H9 (cell line): Measurements from ENCODE around the gene ITSN1. TPM values are rescaled to one million over a fixed set of nuclear protein-coding genes. Genes with fewer than 3 reads are reported as not detected.
"Not testable (repeated sequence)": the region's sequence is repeated elsewhere in the genome, so short reads cannot be mapped to it uniquely, and the experiment has no call there.

Experiments used
- DNase-seq: peaks from one replicate; pipeline ENCODE4 v3.0.0-alpha.2; 2017
- H2AFZ ChIP-seq: one replicate; pipeline ENCODE4 v1.6.1; 2013; ENCODE audit warnings: mild to moderate bottlenecking, low read length, control low read depth, moderate library complexity
- H2AK5ac ChIP-seq: 2 replicates; pipeline ENCODE4 v1.6.1; 2013; ENCODE audit warnings: low read length, control low read depth, mixed read lengths; ENCODE audit not compliant: insufficient read length
- H2BK120ac ChIP-seq: one replicate; pipeline ENCODE4 v1.6.1; 2013; ENCODE audit warnings: low read depth, mild to moderate bottlenecking, low read length, control low read depth, inconsistent platforms; ENCODE audit not compliant: poor library complexity, severe bottlenecking
- H2BK12ac ChIP-seq: 2 replicates; pipeline ENCODE4 v1.6.1; 2013; ENCODE audit warnings: low read length, control low read depth, mixed read lengths, low read depth; ENCODE audit not compliant: insufficient read length
- H2BK15ac ChIP-seq: 2 replicates; pipeline ENCODE4 v1.6.1; 2013; ENCODE audit warnings: low read depth, low read length, control low read depth
- H2BK20ac ChIP-seq: one replicate; pipeline ENCODE4 v1.6.1; 2013; ENCODE audit warnings: low read depth, mild to moderate bottlenecking, low read length, control low read depth, inconsistent platforms; ENCODE audit not compliant: poor library complexity, severe bottlenecking
- H2BK5ac ChIP-seq: 2 replicates; pipeline ENCODE4 v1.6.1; 2013; ENCODE audit warnings: low read length, control low read depth, mixed read lengths; ENCODE audit not compliant: insufficient read length
- H3K14ac ChIP-seq: 2 replicates; pipeline ENCODE4 v1.6.1; 2013; ENCODE audit warnings: low read length, control low read depth; ENCODE audit not compliant: insufficient read depth
- H3K18ac ChIP-seq: 2 replicates; pipeline ENCODE4 v1.6.1; 2013; ENCODE audit warnings: low read depth, mild to moderate bottlenecking, mixed read lengths, low read length, control low read depth; ENCODE audit not compliant: insufficient read length
- H3K23ac ChIP-seq: 2 replicates; pipeline ENCODE4 v1.6.1; 2013; ENCODE audit warnings: low read length, control low read depth, mixed read lengths, low read depth; ENCODE audit not compliant: insufficient read length
- H3K23me2 ChIP-seq: 2 replicates; pipeline ENCODE4 v1.6.1; 2013; ENCODE audit warnings: low read depth, mild to moderate bottlenecking, mixed read lengths, low read length, control low read depth; ENCODE audit not compliant: insufficient read length, poor library complexity, severe bottlenecking
- H3K27ac ChIP-seq: 2 replicates; pipeline ENCODE4 v1.5.1; 2013; ENCODE audit warnings: low read length, control low read depth, mixed read lengths, low read depth; ENCODE audit not compliant: insufficient read length
- H3K27me3 ChIP-seq: 2 replicates; pipeline ENCODE4 v1.6.1; 2013; ENCODE audit warnings: low read length, control low read depth, inconsistent platforms; ENCODE audit not compliant: insufficient read depth
- H3K4ac ChIP-seq: 2 replicates; pipeline ENCODE4 v1.6.1; 2013; ENCODE audit warnings: low read depth, mild to moderate bottlenecking, control low read depth, inconsistent platforms, low read length, moderate library complexity
- H3K4me1 ChIP-seq: 2 replicates; pipeline ENCODE4 v1.6.1; 2013; ENCODE audit warnings: low read length, control low read depth, inconsistent platforms; ENCODE audit not compliant: insufficient read depth
- H3K4me2 ChIP-seq: 2 replicates; pipeline ENCODE4 v1.6.1; 2013; ENCODE audit warnings: low read length, control low read depth, mixed read lengths; ENCODE audit not compliant: insufficient read length, insufficient read depth
- H3K56ac ChIP-seq: 2 replicates; pipeline ENCODE4 v1.6.1; 2013; ENCODE audit warnings: low read depth, mild to moderate bottlenecking, mixed read lengths, low read length, control low read depth; ENCODE audit not compliant: insufficient read length
- H3K79me1 ChIP-seq: 2 replicates; pipeline ENCODE4 v1.6.1; 2013; ENCODE audit warnings: low read depth, mild to moderate bottlenecking, moderate library complexity, low read length, control low read depth, inconsistent platforms; ENCODE audit not compliant: insufficient read depth, poor library complexity, severe bottlenecking
- H3K79me2 ChIP-seq: 2 replicates; pipeline ENCODE4 v1.6.1; 2013; ENCODE audit warnings: low read length, control low read depth, inconsistent platforms; ENCODE audit not compliant: insufficient read depth
- H3K9ac ChIP-seq: 2 replicates; pipeline ENCODE4 v1.6.1; 2013; ENCODE audit warnings: low read length, control low read depth, mixed read lengths; ENCODE audit not compliant: insufficient read length; ENCODE audit errors: extremely low read depth
- H3K9me3 ChIP-seq: one replicate; pipeline ENCODE4 v1.6.1; 2013; ENCODE audit warnings: low read depth, low read length, inconsistent platforms; ENCODE audit not compliant: control insufficient read depth
- H3T11ph ChIP-seq: one replicate; pipeline ENCODE4 v1.6.1; 2013; ENCODE audit warnings: mild to moderate bottlenecking, low read length, control low read depth, inconsistent platforms
- H4K20me1 ChIP-seq: one replicate; pipeline ENCODE4 v1.6.1; 2013; ENCODE audit not compliant: control insufficient read depth, insufficient read length, insufficient read depth
- H4K5ac ChIP-seq: 2 replicates; pipeline ENCODE4 v1.6.1; 2013; ENCODE audit warnings: low read depth, mild to moderate bottlenecking, mixed read lengths, low read length, control low read depth; ENCODE audit not compliant: insufficient read length
- H4K8ac ChIP-seq: replicated peaks from 2 replicates; pipeline ENCODE4 v1.6.1; 2013; ENCODE audit warnings: low read length, control low read depth, mixed read lengths, low read depth; ENCODE audit not compliant: insufficient read length
- H4K91ac ChIP-seq: 2 replicates; pipeline ENCODE4 v1.6.1; 2013; ENCODE audit warnings: low read depth, mild to moderate bottlenecking, moderate library complexity, mixed read lengths, low read length, control low read depth; ENCODE audit not compliant: insufficient read length
- H3K27ac Mint-ChIP-seq, 3 experiments: 2 replicates in 2 of 3; 3 replicates in 1 of 3; pipeline ENCODE4 v1.8.0; 2020 to 2021; ENCODE audit warnings: mixed read lengths in 3 of 3, mild to moderate bottlenecking in 1 of 3, moderate library complexity in 1 of 3
- H3K27me3 Mint-ChIP-seq: 2 replicates; pipeline ENCODE4 v1.8.0; 2021; ENCODE audit warnings: low read depth, mild to moderate bottlenecking, moderate library complexity, mixed read lengths
- H3K36me3 Mint-ChIP-seq, 3 experiments: 2 replicates in 2 of 3; 3 replicates in 1 of 3; pipeline ENCODE4 v1.8.0; 2020 to 2021; ENCODE audit warnings: low read depth in 3 of 3, mixed read lengths in 3 of 3; ENCODE audit not compliant: insufficient read depth in 1 of 3
- H3K4me1 Mint-ChIP-seq, 2 experiments: 2 replicates each; pipeline ENCODE4 v1.8.0; 2020; ENCODE audit warnings: mixed read lengths in 2 of 2
- H3K4me3 Mint-ChIP-seq, 2 experiments: 2 replicates in 1 of 2; 3 replicates in 1 of 2; pipeline ENCODE4 v1.8.0; 2020 to 2021; ENCODE audit warnings: mild to moderate bottlenecking in 2 of 2, mixed read lengths in 2 of 2, moderate library complexity in 1 of 2
- H3K9me3 Mint-ChIP-seq, 2 experiments: 2 replicates in 1 of 2; 3 replicates in 1 of 2; pipeline ENCODE4 v1.8.0; 2020; ENCODE audit warnings: mild to moderate bottlenecking in 2 of 2, mixed read lengths in 2 of 2, moderate library complexity in 1 of 2
- CTCF ChIP-seq: fragments of 200-600 bp; sonication (generic); conservative IDR thresholded peaks from 3 replicates; pipeline ENCODE4 v1.8.0; 2021; ENCODE audit warnings: antibody characterized with exemption, mild to moderate bottlenecking
- WGBS: extraction: QIAGEN DNeasy Blood & Tissue Kit; methylation state at CpG from one replicate; pipeline ENCODE4 v1.1.7; 2013; ENCODE audit warnings: missing lambda C conversion rate, low lambda C conversion rate, mixed read lengths; ENCODE audit not compliant: insufficient read length; ENCODE audit errors: extremely low coverage; 5-methylcytosine and 5-hydroxymethylcytosine counted together
- total RNA-seq: library from RNA; stranded (reverse); gene quantifications from 2 replicates; pipeline ENCODE4 v1.2.1, GENCODE V29; 2021

The ITSN1 gene
- total RNA-seq, 1 experiment from 2014 or later: 94.2 TPM

DNA sequence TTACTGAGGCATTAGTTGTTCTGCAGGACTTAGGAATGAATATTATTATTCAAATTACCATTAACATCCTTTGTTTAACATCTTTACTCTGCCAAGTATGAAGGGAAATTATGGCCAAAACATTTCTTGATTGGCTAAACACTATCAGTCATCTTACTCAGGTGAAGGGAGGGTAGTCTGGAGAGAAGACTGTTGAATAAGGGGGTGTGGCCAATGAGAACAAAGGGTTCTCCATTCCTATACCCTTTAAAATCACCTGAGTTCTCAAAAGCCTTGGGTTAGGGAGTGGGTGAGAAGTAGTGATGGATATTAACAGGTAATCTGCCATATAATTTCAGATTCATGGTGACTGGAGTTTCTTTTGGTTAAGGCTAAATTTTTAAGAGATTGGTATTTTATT is 20.0 kb upstream of the ITSN1 start:
- Mint-ChIP-seq H3K9me3 (peaks cover 0 to 2% of the 10 kb centered on the region in 2 experiments; a peak in 1 of 5 replicates), H3K27ac (no peak overlapping the region), H3K4me3 (no peak overlapping the region), H3K36me3 (peaks cover 6 to 33% (median 25%) of the 10 kb centered on the region in 3 experiments; a peak in 6 of 7 replicates), H3K27me3 (no peaks in the 10 kb centered on the region; the same call in 1 of the 2 replicates), H3K4me1 (peaks cover 17 to 18% of the 10 kb centered on the region in 2 experiments)
- Histone ChIP-seq H2BK15ac (no peak overlapping the region), H2BK20ac (no peak overlapping the region), H3K9me3 (no peaks in the 10 kb centered on the region), H3K4ac (no peak overlapping the region), H3K4me1 (no peaks in the 10 kb centered on the region), H3K79me1 (no peaks in the 10 kb centered on the region), H3K27me3 (no peaks in the 10 kb centered on the region), H4K20me1 (no peaks in the 10 kb centered on the region), H2BK120ac (no peak overlapping the region), H2BK12ac (no peak overlapping the region), H3K79me2 (no peaks in the 10 kb centered on the region), H3K23me2 (no peaks in the 10 kb centered on the region), H4K91ac (no peak overlapping the region), H4K8ac (no peak overlapping the region), H3K56ac (no peak overlapping the region), H3K14ac (no peak overlapping the region), H2AK5ac (no peak overlapping the region), H3K23ac (no peak overlapping the region), H3K18ac (no peak overlapping the region), H3K9ac (no peak overlapping the region), H2BK5ac (no peak overlapping the region), H4K5ac (no peak overlapping the region), H3K27ac (no peak overlapping the region), H3T11ph (no peak overlapping the region), H3K4me2 (no peak overlapping the region), H2AFZ (no peak overlapping the region)
- TF ChIP-seq CTCF: no peak
- no peak for DNase-seq

DNA sequence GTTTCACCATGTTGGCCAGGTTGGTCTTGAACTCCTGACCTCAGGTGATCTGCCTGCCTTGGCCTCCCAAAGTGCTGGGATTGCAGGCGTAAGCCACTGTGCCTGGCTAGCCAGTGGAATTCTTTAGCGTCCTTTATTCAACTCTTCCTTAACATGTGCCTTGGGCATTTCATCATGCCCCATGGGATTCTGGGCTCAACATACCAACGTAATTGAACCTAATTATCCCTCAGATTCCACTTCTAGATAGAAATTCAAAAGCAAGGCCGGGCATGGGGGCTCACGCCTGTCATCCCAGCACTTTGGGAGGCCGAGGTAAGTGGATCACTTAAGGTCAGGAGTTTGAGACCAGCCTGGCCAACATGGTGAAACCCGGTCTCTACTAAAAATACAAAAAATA is 16.1 kb upstream of the ITSN1 start:
- not testable (repeated sequence) for H3K27ac Mint-ChIP-seq, H3K4me2 ChIP-seq, H4K5ac ChIP-seq, H4K8ac ChIP-seq, H2BK20ac ChIP-seq, H3K27ac ChIP-seq, H3K79me1 ChIP-seq, H3K4ac ChIP-seq, H3K79me2 ChIP-seq, H3K27me3 Mint-ChIP-seq, H3K23ac ChIP-seq, H2BK120ac ChIP-seq, H3K4me3 Mint-ChIP-seq, H3K23me2 ChIP-seq, H3K14ac ChIP-seq, H2AK5ac ChIP-seq, H3K4me1 ChIP-seq, H2BK15ac ChIP-seq, H3K9me3 Mint-ChIP-seq, H4K91ac ChIP-seq, H4K20me1 ChIP-seq, H3T11ph ChIP-seq, H2BK12ac ChIP-seq, DNase-seq, H3K56ac ChIP-seq, H3K9me3 ChIP-seq, H2AFZ ChIP-seq, H3K27me3 ChIP-seq, H3K9ac ChIP-seq, H3K18ac ChIP-seq, H2BK5ac ChIP-seq
- whole genome bisulfite sequencing: no CpG with 5 or more reads among the region's 7 CpGs
- H3K36me3 Mint-ChIP-seq: peaks cover 16 to 34% (median 31%) of the 10 kb centered on the region in 3 experiments
- peaks cover 15 to 16% of the 10 kb centered on the region in 2 experiments for H3K4me1 Mint-ChIP-seq
